Stimulated activated naive CD8-positive, alpha-beta T cell treated with anti-CD3 and anti-CD28 coated beads, Interleukin-15, Interleukin-2, amounts not matched to agents 100 ng/mL and 50 ng/mL, for 24 hours (primary cell): ENCODE results near the gene CGNL1.

Source experiments
- H3K27ac Mint-ChIP-seq: one replicate; pipeline ENCODE4 v1.8.0; 2021; ENCODE audit warnings: mild to moderate bottlenecking, mixed read lengths
- H3K27me3 Mint-ChIP-seq: one replicate; pipeline ENCODE4 v1.8.0; 2021; ENCODE audit warnings: mixed read lengths
- H3K36me3 Mint-ChIP-seq: one replicate; pipeline ENCODE4 v1.8.0; 2021; ENCODE audit warnings: low read depth, mixed read lengths
- H3K4me1 Mint-ChIP-seq: one replicate; pipeline ENCODE4 v1.8.0; 2021; ENCODE audit warnings: low read depth, mixed read lengths
- H3K4me3 Mint-ChIP-seq: one replicate; pipeline ENCODE4 v1.8.0; 2021; ENCODE audit warnings: mild to moderate bottlenecking, mixed read lengths
- H3K9me3 Mint-ChIP-seq: one replicate; pipeline ENCODE4 v1.8.0; 2021; ENCODE audit warnings: mixed read lengths

Gene CGNL1

GRCh38 chr15:57461541-57461940, 85.2 kb downstream of the CGNL1 start:
- H3K36me3 Mint-ChIP-seq: no peaks in the 10 kb centered on the region

GRCh38 chr15:57462381-57462780, 86.1 kb downstream of the CGNL1 start:
- Mint-ChIP-seq H3K4me1 (no peaks in the 10 kb centered on the region), H3K27ac (no peak overlapping the region), H3K27me3 (peaks cover 16% of the 10 kb centered on the region), H3K36me3 (no peaks in the 10 kb centered on the region), H3K9me3 (no peaks in the 10 kb centered on the region), H3K4me3 (no peak overlapping the region)

More at GRCh38 chr15:57461541-57461940, 85.2 kb downstream of the CGNL1 start:
- no peaks in the 10 kb centered on the region for H3K9me3 Mint-ChIP-seq
- peaks cover 8% of the 10 kb centered on the region for H3K27me3 Mint-ChIP-seq
- H3K4me3 Mint-ChIP-seq: no peak overlapping the region
- no peak overlapping the region for H3K27ac Mint-ChIP-seq
- H3K4me1 Mint-ChIP-seq: no peaks in the 10 kb centered on the region

- Mint-ChIP-seq H3K27me3 (peaks cover 17% of the 10 kb centered on the region), H3K36me3 (no peaks in the 10 kb centered on the region), H3K9me3 (no peaks in the 10 kb centered on the region), H3K4me1 (no peaks in the 10 kb centered on the region), H3K4me3 (no peak overlapping the region), H3K27ac (no peak overlapping the region)
Measured at GRCh38 chr15:57463360-57463759, 87.1 kb downstream of the CGNL1 start.

DNA sequence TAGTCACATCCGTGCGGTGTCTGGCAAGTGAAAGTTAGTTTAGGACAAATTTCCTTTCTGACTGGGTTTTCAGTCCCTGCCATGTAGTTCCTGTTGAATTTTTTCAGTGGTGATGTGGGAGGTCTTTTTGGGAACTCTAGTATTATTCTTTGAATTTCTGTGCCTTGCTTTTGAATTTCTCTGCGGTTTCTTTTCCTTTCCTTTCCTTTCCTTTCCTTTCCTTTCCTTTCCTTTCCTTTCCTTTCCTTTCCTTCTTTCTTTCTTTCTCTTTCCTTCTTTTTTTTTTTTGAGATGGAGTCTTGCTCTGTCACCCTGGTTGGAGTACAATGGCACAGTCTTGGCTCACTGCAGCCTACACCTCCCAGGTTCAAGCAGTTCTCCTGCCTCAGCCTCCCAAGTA, 88.2 kb downstream of the CGNL1 start:
- H3K4me1 Mint-ChIP-seq: no peaks in the 10 kb centered on the region
- H3K27me3 Mint-ChIP-seq: peaks cover 28% of the 10 kb centered on the region

DNA sequence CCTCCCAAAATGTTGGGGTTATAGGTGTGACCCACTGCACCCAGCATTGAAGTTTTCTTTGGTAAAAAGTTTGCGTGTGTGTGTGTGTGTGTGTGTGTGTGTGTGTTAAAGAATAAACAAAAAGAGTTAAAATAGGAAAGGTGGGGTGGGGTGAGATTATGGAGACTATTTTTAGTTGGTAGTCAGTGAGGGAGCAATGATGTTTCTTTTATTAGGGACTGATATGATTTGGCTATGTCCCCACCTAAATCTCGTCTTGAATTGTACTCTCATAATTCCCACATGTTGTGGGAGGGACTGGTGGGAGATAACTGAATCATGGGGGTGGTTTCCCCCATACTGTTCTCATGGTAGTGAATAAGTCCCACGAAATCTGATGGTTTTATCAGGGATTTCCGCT, 92.2 kb downstream of the CGNL1 start:
- Mint-ChIP-seq H3K27me3 (peaks cover 34% of the 10 kb centered on the region), H3K9me3 (no peaks in the 10 kb centered on the region), H3K4me1 (no peaks in the 10 kb centered on the region), H3K4me3 (no peak overlapping the region), H3K27ac (no peak overlapping the region), H3K36me3 (no peaks in the 10 kb centered on the region)

More for the DNA sequence above, 88.2 kb downstream of the CGNL1 start:
- no peak overlapping the region for H3K27ac Mint-ChIP-seq
- H3K36me3 Mint-ChIP-seq: no peaks in the 10 kb centered on the region
- no peak overlapping the region for H3K4me3 Mint-ChIP-seq
- H3K9me3 Mint-ChIP-seq: no peaks in the 10 kb centered on the region

GRCh38 chr15:57470543-57470942, 94.2 kb downstream of the CGNL1 start:
- Mint-ChIP-seq H3K27ac (no peak overlapping the region), H3K27me3 (peaks cover 35% of the 10 kb centered on the region), H3K36me3 (no peaks in the 10 kb centered on the region), H3K4me1 (no peaks in the 10 kb centered on the region), H3K4me3 (no peak overlapping the region), H3K9me3 (no peaks in the 10 kb centered on the region)

DNA sequence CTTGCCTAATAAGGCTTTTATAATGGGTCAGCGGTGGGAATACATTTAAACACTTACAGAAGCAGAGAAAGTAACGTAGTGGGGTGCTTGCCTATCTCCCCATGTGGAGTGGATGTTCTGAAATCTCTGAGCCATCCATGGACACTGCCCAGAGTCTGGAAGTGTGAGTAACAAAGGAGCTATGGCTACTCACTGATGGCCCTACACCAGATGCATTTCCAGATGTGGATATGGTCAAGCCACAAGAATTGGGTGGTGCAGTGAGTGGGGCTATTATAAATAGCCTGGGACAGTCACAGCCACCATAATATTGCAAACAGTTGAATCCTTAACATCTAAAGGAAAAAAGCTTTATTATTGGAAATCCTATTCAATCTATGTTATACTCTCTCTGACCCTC, 96.6 kb downstream of the CGNL1 start:
- H3K4me3 Mint-ChIP-seq: no peak overlapping the region
- H3K4me1 Mint-ChIP-seq: no peaks in the 10 kb centered on the region
- H3K27ac Mint-ChIP-seq: no peak overlapping the region
- no peaks in the 10 kb centered on the region for H3K36me3 Mint-ChIP-seq
- peaks cover 27% of the 10 kb centered on the region for H3K27me3 Mint-ChIP-seq
- H3K9me3 Mint-ChIP-seq: no peaks in the 10 kb centered on the region

DNA sequence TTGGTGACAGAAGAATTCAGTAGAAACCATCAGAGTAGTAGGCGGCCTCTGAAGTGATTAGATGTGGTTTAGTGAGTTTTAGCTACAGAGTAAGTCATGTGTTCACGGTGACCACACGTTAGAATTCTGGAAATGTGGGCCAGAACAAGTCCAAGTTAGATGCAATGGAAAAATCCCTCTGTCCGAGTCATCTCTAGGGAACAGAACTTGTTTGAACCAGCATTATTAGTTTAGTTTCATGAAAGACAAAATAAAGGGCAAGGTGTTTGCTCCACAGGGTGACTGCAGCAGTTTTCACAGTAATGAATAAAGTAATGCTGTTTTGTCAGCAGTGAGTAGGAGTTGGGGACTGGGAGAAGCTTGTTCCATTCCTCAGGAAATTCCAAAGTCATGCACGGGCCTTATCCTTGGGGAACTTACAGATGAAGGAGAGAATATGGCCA, 100.2 kb downstream of the CGNL1 start:
- Mint-ChIP-seq H3K4me3 (no peak overlapping the region), H3K36me3 (no peaks in the 10 kb centered on the region), H3K4me1 (no peaks in the 10 kb centered on the region), H3K9me3 (no peaks in the 10 kb centered on the region), H3K27ac (no peak overlapping the region), H3K27me3 (peaks cover 21% of the 10 kb centered on the region)

DNA sequence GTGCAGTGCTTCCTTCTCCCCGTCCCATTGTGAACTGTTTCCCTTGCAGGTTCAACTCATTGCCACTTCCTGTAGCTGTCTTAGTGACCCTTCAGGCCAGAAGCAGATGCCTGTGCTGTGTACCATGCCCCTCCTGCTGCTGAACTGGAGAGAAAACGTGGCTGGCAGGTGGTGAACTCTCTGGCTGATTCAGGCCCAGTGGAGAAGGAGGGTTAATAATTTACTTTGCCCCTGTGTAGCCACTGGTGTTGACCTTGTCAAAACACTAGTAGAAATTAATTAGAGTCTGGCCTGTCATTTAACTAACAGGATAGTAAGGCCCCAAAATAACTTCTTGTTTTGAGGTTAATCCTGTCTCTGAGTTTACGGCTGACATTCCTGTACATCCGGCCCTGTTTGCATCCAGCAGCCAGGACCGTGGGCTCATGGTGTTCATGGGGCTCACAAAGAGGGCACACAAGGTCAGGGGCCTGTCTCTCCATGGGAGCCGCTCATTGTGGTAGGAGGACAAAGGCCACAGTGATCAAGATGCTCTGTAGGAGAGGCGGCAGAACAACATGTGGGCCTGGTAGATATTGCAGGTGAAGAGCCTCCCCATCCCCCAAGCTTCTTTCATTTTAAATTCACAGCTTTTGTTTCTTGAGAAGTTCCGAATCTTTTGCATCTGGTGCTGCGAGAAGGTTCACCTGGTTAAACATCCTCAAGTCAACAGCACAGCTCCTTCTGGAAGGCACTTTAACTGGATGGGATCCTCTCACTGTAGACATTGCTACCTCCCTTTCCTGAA, 101.6 kb downstream of the CGNL1 start:
- Mint-ChIP-seq H3K9me3 (no peaks in the 10 kb centered on the region), H3K4me1 (no peaks in the 10 kb centered on the region), H3K4me3 (no peak overlapping the region), H3K27ac (no peak overlapping the region), H3K36me3 (no peaks in the 10 kb centered on the region), H3K27me3 (peaks cover 18% of the 10 kb centered on the region)

DNA sequence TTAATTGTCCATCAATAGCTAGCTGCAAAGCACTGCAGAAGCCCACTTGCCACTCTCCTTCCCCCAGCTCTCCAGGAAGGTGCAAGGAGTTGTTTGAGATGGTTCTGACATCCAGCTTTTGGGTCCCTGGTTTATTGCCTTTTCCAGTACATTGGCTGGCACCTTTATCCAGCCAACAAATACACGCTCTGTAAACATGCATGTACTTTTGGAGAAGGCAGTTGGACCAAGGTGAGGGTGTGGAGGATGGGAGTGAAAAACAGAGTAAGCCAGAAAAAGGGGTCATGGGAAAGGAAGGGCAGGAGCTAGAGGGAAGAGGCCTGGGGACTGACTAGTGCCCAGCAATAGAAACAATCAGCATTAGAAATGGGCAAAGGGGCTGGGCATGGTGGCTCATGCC, 102.7 kb downstream of the CGNL1 start:
- H3K4me3 Mint-ChIP-seq: no peak overlapping the region
- H3K27me3 Mint-ChIP-seq: peaks cover 18% of the 10 kb centered on the region
- H3K27ac Mint-ChIP-seq: no peak overlapping the region
- H3K36me3 Mint-ChIP-seq: no peaks in the 10 kb centered on the region
- H3K4me1 Mint-ChIP-seq: no peaks in the 10 kb centered on the region
- no peaks in the 10 kb centered on the region for H3K9me3 Mint-ChIP-seq

DNA sequence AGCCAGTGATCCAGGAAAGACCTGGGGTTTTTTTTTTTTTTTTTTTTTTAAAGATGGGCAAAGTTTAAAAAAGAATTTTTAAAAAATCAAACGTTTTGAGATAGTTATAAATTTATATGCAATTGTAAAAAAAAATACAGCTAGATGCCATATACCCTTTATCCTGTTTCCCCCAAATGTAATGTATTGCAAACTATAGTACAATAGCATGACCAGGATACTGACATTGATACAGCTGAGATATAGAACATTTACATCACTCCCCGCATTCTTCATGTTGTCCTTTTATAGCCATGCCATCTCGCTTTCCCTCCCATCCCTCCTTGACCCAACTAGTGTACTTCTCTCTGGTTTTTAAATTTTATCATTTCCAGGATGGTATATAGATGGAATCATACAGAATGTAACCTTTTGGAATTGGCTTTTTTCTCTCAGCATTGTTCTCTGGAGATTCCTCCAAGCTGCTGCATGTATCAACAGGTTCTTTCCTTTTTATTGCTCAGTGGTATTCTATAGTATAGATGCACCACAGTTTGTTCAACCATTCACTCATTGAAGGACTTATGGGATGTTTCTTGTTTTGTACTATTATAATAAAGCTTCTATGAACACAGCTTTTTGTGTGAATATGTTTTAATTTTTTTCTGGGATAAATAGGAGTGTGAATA, 104.9 kb downstream of the CGNL1 start:
- H3K4me1 Mint-ChIP-seq: no peaks in the 10 kb centered on the region
- H3K27ac Mint-ChIP-seq: no peak overlapping the region
- no peak overlapping the region for H3K4me3 Mint-ChIP-seq
- H3K27me3 Mint-ChIP-seq: peaks cover 17% of the 10 kb centered on the region
- H3K36me3 Mint-ChIP-seq: no peaks in the 10 kb centered on the region
- H3K9me3 Mint-ChIP-seq: no peaks in the 10 kb centered on the region

DNA sequence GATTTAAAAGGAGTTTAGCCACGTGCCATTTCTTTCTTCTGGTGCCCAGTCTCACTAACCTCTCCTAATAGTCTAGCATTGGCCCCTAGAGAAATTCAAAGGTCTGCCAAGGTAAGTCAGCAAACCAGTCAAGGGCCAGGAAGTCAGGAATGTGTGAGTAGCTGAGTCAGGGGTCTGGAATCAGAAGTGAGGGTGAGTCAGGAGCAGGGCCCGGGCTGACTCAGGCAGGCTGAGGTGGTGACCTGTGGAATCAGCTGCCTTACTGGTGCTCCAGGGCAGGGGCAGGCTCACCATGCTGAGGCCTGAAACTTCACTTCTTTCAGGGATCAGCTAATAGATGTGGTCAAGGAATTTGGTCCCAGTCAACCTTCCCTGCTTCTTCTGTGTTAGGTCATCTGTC, 109.6 kb downstream of the CGNL1 start:
- H3K36me3 Mint-ChIP-seq: no peaks in the 10 kb centered on the region
- H3K9me3 Mint-ChIP-seq: no peaks in the 10 kb centered on the region
- H3K27me3 Mint-ChIP-seq: peaks cover 36% of the 10 kb centered on the region
- no peaks in the 10 kb centered on the region for H3K4me1 Mint-ChIP-seq
- no peak overlapping the region for H3K4me3 Mint-ChIP-seq
- H3K27ac Mint-ChIP-seq: no peak overlapping the region

DNA sequence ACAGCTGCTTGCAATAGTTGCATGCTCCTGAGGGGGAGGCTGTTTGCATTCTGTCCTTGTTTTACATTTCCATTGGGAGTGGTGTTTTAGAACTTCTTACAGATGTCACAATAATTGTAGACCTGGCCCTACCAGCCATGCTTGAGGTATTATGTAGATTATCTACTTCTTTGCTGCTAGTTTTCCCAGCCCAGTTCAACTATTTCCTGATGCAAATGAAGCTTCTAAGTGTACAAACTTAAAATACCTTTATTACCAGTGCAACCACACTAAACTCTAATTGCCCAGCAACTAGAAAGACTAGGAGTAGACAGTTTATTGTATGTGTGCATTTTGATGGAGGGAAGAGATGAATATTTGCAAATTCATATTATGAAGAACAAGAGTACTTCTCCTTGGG, 110.5 kb downstream of the CGNL1 start:
- Mint-ChIP-seq H3K4me1 (no peaks in the 10 kb centered on the region), H3K4me3 (no peak overlapping the region), H3K27ac (no peak overlapping the region), H3K27me3 (peaks cover 32% of the 10 kb centered on the region), H3K36me3 (no peaks in the 10 kb centered on the region), H3K9me3 (no peaks in the 10 kb centered on the region)

- peaks cover 28% of the 10 kb centered on the region for H3K27me3 Mint-ChIP-seq
- no peak overlapping the region for H3K4me3 Mint-ChIP-seq
- H3K36me3 Mint-ChIP-seq: no peaks in the 10 kb centered on the region
Measured at GRCh38 chr15:57489122-57489521, 112.8 kb downstream of the CGNL1 start.

DNA sequence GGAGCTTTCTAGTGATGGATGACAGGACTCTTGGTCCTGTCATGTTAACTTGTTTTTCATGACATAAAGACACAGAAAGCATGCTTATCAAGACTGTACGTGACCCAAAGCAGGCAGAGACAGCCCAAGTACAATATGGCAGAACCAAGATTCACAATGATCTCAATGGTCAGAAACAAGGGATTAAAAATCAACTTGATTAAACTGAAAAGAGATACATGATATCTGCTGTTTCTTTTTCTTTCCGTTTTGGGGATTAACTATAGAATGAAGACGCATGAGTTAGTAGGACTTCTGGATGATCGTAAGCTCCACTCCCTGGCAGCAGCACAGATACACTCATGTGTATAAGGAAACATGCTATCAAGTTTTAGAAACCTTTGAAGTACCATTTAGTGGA, 117.0 kb downstream of the CGNL1 start:
- Mint-ChIP-seq H3K4me3 (no peak overlapping the region), H3K4me1 (no peaks in the 10 kb centered on the region), H3K9me3 (no peaks in the 10 kb centered on the region), H3K27ac (no peak overlapping the region), H3K36me3 (no peaks in the 10 kb centered on the region), H3K27me3 (peaks cover 1% of the 10 kb centered on the region)

More at GRCh38 chr15:57489122-57489521, 112.8 kb downstream of the CGNL1 start:
- Mint-ChIP-seq H3K9me3 (no peaks in the 10 kb centered on the region), H3K27ac (no peak overlapping the region), H3K4me1 (no peaks in the 10 kb centered on the region)
